Transverse colon (tissue), 4 donors: ENCODE measurements around the gene SLC4A7. TPM values are rescaled to one million over a fixed set of nuclear protein-coding genes. Genes with fewer than 3 reads are reported as not detected.
"Not testable (repeated sequence)": the region's sequence is repeated elsewhere in the genome, so short reads cannot be mapped to it uniquely, and the experiment has no call there.

ENCODE experiments used
- DNase-seq: peaks from one replicate; pipeline ENCODE4 v3.0.0-alpha.2; 2019
- H3K27ac ChIP-seq, 4 donors: fragments of 200-600 bp; sonication (generic); 2 replicates each; pipeline ENCODE4 v1.5.1; 2016 to 2018; ENCODE audit warnings: inconsistent platforms in 4 of 4
- H3K27me3 ChIP-seq: fragments of 200-600 bp; sonication (generic); 2 replicates; pipeline ENCODE4 v1.5.1; 2017; ENCODE audit warnings: inconsistent platforms
- H3K36me3 ChIP-seq, 4 donors: fragments of 200-600 bp; sonication (generic); 2 replicates each; pipeline ENCODE4 v1.5.1; 2017 to 2019; ENCODE audit warnings: inconsistent platforms in 4 of 4
- H3K4me1 ChIP-seq, 4 donors: fragments of 200-600 bp; sonication (generic); 2 replicates each; pipeline ENCODE4 v1.5.1; 2017 to 2020; ENCODE audit warnings: inconsistent platforms in 4 of 4
- H3K4me3 ChIP-seq, 4 donors: fragments of 200-600 bp; sonication (generic); 1 replicate in 1 of 4; 2 replicates in 3 of 4; pipeline versions ENCODE4 v1.5.1 to v1.6.1; 2017 to 2019; ENCODE audit warnings: inconsistent platforms in 4 of 4
- H3K9me3 ChIP-seq, 2 donors: fragments of 200-600 bp; sonication (generic); 2 replicates each; pipeline ENCODE4 v1.5.1; 2017 to 2019; ENCODE audit warnings: inconsistent platforms in 2 of 2
- CTCF ChIP-seq, 5 experiments: fragments of 200-600 bp in 3 of 5; fragments of 450-650 bp in 2 of 5; sonication (generic) in 3 of 5; IDR thresholded peaks; 1 replicate in 2 of 5; 2 replicates in 3 of 5; pipeline ENCODE4 v1.5.1; 2016 to 2017; ENCODE audit warnings: antibody characterized with exemption in 5 of 5, inconsistent platforms in 3 of 5, mild to moderate bottlenecking in 2 of 5, moderate library complexity in 1 of 5
- EP300 ChIP-seq: sonication (generic); formaldehyde crosslinking; IDR thresholded peaks from one replicate; pipeline ENCODE4 v1.6.1; 2017; ENCODE audit warnings: antibody characterized with exemption, low read depth
- POLR2A ChIP-seq: fragments of 450-650 bp; IDR thresholded peaks from one replicate; pipeline ENCODE4 v1.6.1; 2016; ENCODE audit warnings: antibody characterized with exemption, mild to moderate bottlenecking, moderate library complexity
- POLR2AphosphoS5 ChIP-seq, 3 donors: sonication (generic); formaldehyde crosslinking; IDR thresholded peaks; one replicate each; pipeline ENCODE4 v1.6.1; 2016; ENCODE audit warnings: antibody characterized with exemption in 3 of 3
- WGBS, 2 donors: methylation state at CpG; one replicate each; pipeline ENCODE4 v1.1.5; 2018; ENCODE audit warnings: low coverage in 1 of 2; 5-methylcytosine and 5-hydroxymethylcytosine counted together
- in situ Hi-C, 4 donors: fragments of 200-750 bp; cut with MboI; loops; one replicate each; pipeline versions ENCODE4 v1.15.0 to v1.15.1; 2017; ENCODE audit warnings: low sequenced_read_pairs in 3 of 4, low pct_ligation_motif_present in 1 of 4, low pct_unique_long_range_greater_than_20kb in 1 of 4
- intact Hi-C: fragments of 100-400 bp; cut with DNase I; formaldehyde crosslinking; loops from one replicate; pipeline ENCODE4 v1.15.1; 2023; ENCODE audit warnings: low total_unique reads
- total RNA-seq, 4 donors: library from RNA; depleted of rRNA; stranded (reverse); fragments of >200 nt; gene quantifications; one replicate each; pipeline ENCODE4 v1.1.0, GENCODE V29; 2016

SLC4A7 gene
- total RNA-seq, 4 donors from 2014 or later = 22.7 to 45.6 (median 35.4) TPM

GRCh38 chr3:27335571-27335970 is 148.6 kb downstream of the SLC4A7 start:
- in situ Hi-C loops = no loop called here

GRCh38 chr3:27333843-27334242 is 150.3 kb downstream of the SLC4A7 start:
- Histone ChIP-seq H3K36me3 (no peaks in the 10 kb centered on the region), H3K27me3 (no peaks in the 10 kb centered on the region), H3K27ac (no peak overlapping the region), H3K4me1 (no peaks in the 10 kb centered on the region), H3K9me3 (no peaks in the 10 kb centered on the region), H3K4me3 (no peak overlapping the region)
- no peak for DNase-seq
- in situ Hi-C loops (no loop called here), intact Hi-C loops (no loop called here)
- TF ChIP-seq POLR2A = no peak
- TF ChIP-seq CTCF (IDR thresholded peaks at IDR 0.05) = no peak
- no peak for TF ChIP-seq POLR2AphosphoS5 (IDR thresholded peaks at IDR 0.05)
- TF ChIP-seq EP300 = no peak

More at GRCh38 chr3:27335571-27335970, 148.6 kb downstream of the SLC4A7 start:
- intact Hi-C loops = no loop called here
- Histone ChIP-seq H3K27ac (no peak overlapping the region), H3K27me3 (no peaks in the 10 kb centered on the region), H3K4me1 (no peaks in the 10 kb centered on the region), H3K9me3 (no peaks in the 10 kb centered on the region), H3K36me3 (no peaks in the 10 kb centered on the region), H3K4me3 (no peak overlapping the region)
- 31 to 50% methylated on average over 1 of the region's 1 CpG for WGBS, 2 donors
- no peak for TF ChIP-seq POLR2AphosphoS5 (IDR thresholded peaks at IDR 0.05)
- no peak for TF ChIP-seq CTCF (IDR thresholded peaks at IDR 0.05)
- TF ChIP-seq EP300 = no peak
- no peak for TF ChIP-seq POLR2A
- no peak for DNase-seq

- 96 to 100% methylated on average over 4 of the region's 4 CpGs for WGBS, 2 donors
- H3K9me3 ChIP-seq, H3K27me3 ChIP-seq, DNase-seq, H3K36me3 ChIP-seq, H3K4me3 ChIP-seq, H3K4me1 ChIP-seq, H3K27ac ChIP-seq, in situ Hi-C loops, intact Hi-C loops: not testable (repeated sequence)
Observed at GRCh38 chr3:27328982-27329762, 155.0 kb downstream of the SLC4A7 start.

DNA sequence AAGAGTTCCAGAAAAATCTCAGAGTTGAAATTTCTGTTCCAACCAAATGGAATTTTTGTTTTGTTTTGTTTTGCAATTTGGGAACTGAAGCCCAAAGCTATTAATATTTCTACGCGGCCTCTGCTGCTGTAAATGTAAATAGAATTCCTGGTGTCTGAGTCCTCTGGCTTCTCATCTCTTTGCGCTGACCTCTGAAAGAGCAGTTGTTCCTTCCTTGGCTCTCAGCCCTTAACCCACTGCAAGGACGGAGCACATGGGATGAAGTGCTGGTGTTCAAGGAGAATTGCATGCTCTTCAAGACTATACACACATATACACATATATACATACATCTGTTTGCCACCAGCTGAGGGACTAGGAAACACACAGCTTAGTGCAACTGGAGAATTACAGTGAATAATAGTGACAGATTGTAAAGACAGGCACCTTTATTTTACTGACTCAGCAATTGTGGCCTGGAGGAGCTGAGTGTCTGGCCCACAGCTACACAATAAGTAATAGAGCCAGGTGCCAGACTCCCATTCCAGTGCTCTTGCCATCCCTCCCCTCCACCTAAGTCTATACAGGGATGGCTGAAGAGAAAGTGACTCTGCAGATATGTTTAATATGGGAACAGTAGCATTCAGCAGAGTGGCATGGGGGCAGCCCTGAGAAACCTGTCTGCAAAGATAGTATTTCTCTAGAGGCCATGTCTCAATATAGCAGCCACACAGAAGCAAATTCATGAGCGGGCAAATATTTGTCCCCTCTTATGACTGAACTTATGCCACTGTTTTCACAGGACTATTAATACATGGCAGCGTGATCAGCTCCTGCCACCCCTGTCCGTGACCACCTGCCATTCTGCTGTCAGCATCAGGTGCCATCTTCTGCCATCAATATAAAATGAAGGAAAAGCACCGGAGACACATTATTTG is 157.3 kb downstream of the SLC4A7 start:
- Histone ChIP-seq H3K36me3 (no peaks in the 10 kb centered on the region), H3K4me3 (no peak overlapping the region), H3K9me3 (no peaks in the 10 kb centered on the region), H3K4me1 (peaks cover 0 to 7% (median 5%) of the 10 kb centered on the region in 4 donors), H3K27ac (peak overlapping the region; percentile 28 to 78 (median 72)), H3K27me3 (no peaks in the 10 kb centered on the region)
- intact Hi-C loops (no loop called here), in situ Hi-C loops (no loop called here)
- TF ChIP-seq EP300 (no peak), POLR2AphosphoS5 (IDR thresholded peaks at IDR 0.05) (peak; percentile 9 to 58 (median 51))
- WGBS, 2 donors = 77 to 81% methylated on average over 6 to 8 of the region's 8 CpGs
- DNase-seq = peak; percentile 25

- in situ Hi-C loops (no loop called here), intact Hi-C loops (no loop called here)
- Histone ChIP-seq H3K27me3 (no peaks in the 10 kb centered on the region), H3K9me3 (no peaks in the 10 kb centered on the region), H3K27ac (peak overlapping the region; percentile 28 to 78 (median 72)), H3K36me3 (no peaks in the 10 kb centered on the region), H3K4me3 (no peak overlapping the region), H3K4me1 (peaks cover 0 to 7% (median 5%) of the 10 kb centered on the region in 4 donors)
- WGBS, 2 donors = 62 to 88% methylated on average over 1 of the region's 1 CpG
- DNase-seq = no peak
- TF ChIP-seq POLR2AphosphoS5 (IDR thresholded peaks at IDR 0.05) = no peak
- no peak for TF ChIP-seq POLR2A
- no peak for TF ChIP-seq EP300
- TF ChIP-seq CTCF (IDR thresholded peaks at IDR 0.05) = no peak
Observed at GRCh38 chr3:27326202-27326601, 158.0 kb downstream of the SLC4A7 start.
